ENCODE results near the gene ETHE1. TPM values are rescaled to one million over a fixed set of nuclear protein-coding genes. Genes with fewer than 3 reads are reported as not detected.

The ETHE1 gene
- total RNA-seq, 2 donors from 2014 or later: 42.0 to 45.9 TPM

DNA sequence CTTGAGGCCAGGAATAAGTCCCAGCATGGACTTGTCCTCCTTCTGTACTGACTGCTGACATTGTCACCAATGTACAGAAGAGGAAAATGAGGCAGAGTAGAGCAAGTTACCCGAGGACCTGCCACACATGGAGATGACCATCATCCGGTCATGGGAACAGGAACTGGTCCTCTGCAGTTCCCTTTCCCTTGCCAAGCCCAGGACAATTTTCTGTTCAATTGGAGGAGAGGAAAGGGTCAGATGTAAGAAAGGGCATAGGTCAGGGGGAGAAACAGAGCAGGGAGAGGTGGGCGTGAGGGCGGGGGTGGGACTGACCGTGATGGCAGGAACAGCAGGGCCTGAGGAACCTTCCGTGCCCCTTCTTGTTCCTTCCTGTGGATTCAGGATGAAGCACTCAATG is 41.0 kb downstream of the ETHE1 start:
- ATAC-seq (ENCODE audit: insufficient number of reproducible peaks, low FRiP score, low read depth): no peak
- no peaks in the 10 kb centered on the region for H3K9me3 ChIP-seq
- H3K4me3 ChIP-seq: no peak overlapping the region
- no peaks in the 10 kb centered on the region for H3K36me3 ChIP-seq
- no peaks in the 10 kb centered on the region for H3K27me3 ChIP-seq (replicated peaks; ENCODE audit: insufficient read depth)
- no peak overlapping the region for H3K27ac ChIP-seq
- TF ChIP-seq, protein P1, sequence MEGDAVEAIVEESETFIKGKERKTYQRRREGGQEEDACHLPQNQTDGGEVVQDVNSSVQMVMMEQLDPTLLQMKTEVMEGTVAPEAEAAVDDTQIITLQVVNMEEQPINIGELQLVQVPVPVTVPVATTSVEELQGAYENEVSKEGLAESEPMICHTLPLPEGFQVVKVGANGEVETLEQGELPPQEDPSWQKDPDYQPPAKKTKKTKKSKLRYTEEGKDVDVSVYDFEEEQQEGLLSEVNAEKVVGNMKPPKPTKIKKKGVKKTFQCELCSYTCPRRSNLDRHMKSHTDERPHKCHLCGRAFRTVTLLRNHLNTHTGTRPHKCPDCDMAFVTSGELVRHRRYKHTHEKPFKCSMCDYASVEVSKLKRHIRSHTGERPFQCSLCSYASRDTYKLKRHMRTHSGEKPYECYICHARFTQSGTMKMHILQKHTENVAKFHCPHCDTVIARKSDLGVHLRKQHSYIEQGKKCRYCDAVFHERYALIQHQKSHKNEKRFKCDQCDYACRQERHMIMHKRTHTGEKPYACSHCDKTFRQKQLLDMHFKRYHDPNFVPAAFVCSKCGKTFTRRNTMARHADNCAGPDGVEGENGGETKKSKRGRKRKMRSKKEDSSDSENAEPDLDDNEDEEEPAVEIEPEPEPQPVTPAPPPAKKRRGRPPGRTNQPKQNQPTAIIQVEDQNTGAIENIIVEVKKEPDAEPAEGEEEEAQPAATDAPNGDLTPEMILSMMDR (IDR thresholded peaks at IDR 0.05): no peak
- DNase-seq (ENCODE audit: low spot score): no peak
- H3K4me1 ChIP-seq (ENCODE audit: control insufficient read depth in 1 of 2, low read depth in 2 of 2): no peaks in the 10 kb centered on the region

DNA sequence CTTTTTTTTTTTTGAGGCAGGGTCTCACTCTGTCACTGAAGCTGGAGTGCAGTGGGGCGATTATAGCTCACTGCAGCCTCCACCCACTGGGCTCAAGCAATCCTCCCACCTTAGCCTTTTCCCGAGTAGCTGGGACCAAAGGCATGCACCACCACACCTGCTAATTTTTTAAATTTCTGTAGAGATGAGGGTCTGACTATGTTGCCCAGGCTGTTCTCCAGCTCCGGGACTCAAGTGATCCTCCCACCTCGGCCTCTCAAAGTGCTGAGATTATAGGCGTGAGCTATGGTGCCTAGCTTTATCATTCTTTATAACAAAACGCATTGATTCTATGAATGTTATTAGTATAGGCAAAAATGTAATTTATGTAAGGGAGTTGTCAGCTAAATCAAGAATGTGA is 43.7 kb downstream of the ETHE1 start:
- H3K27me3 ChIP-seq (replicated peaks; ENCODE audit: insufficient read depth): no peaks in the 10 kb centered on the region
- ATAC-seq (ENCODE audit: insufficient number of reproducible peaks, low FRiP score, low read depth) (no peak), DNase-seq (ENCODE audit: low spot score) (no peak)
- TF ChIP-seq, protein P1 (IDR thresholded peaks at IDR 0.05): no peak
- H3K9me3 ChIP-seq: no peaks in the 10 kb centered on the region
- no peaks in the 10 kb centered on the region for H3K36me3 ChIP-seq
- no peaks in the 10 kb centered on the region for H3K4me1 ChIP-seq (ENCODE audit: control insufficient read depth in 1 of 2, low read depth in 2 of 2)
- H3K4me3 ChIP-seq: no peak overlapping the region
- no peak overlapping the region for H3K27ac ChIP-seq

DNA sequence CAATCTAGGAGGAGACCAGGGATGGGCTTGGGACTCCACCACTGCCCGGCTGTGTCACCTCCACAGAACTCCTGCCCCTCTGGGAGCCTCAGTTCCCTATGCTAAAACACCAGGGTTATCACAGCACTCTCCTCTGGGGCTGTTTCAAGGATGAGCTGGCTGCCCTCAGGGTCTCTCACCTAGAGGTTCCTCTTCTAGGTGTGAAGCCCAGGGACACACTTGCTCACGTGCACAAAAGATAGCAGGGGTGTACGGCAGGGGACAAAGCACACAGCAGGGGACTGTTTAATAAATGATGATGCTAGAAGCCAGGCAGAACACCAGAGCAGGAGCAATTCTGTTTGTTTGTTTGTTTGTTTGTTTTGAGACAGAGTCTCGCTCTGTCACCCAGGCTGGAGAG is 44.8 kb downstream of the ETHE1 start:
- no peaks in the 10 kb centered on the region for H3K27me3 ChIP-seq (replicated peaks; ENCODE audit: insufficient read depth)
- no peak overlapping the region for H3K27ac ChIP-seq
- H3K9me3 ChIP-seq: no peaks in the 10 kb centered on the region
- no peak overlapping the region for H3K4me3 ChIP-seq
- H3K36me3 ChIP-seq: no peaks in the 10 kb centered on the region
- TF ChIP-seq, protein P1 (IDR thresholded peaks at IDR 0.05): no peak
- H3K4me1 ChIP-seq (ENCODE audit: control insufficient read depth in 1 of 2, low read depth in 2 of 2): no peaks in the 10 kb centered on the region
- ATAC-seq (ENCODE audit: insufficient number of reproducible peaks, low FRiP score, low read depth): no peak
- no peak for DNase-seq (ENCODE audit: low spot score)

- no peaks in the 10 kb centered on the region for H3K36me3 ChIP-seq
- TF ChIP-seq, protein P1 (IDR thresholded peaks at IDR 0.05): no peak
- H3K4me3 ChIP-seq: no peak overlapping the region
- H3K27me3 ChIP-seq (replicated peaks; ENCODE audit: insufficient read depth): no peaks in the 10 kb centered on the region
- no peak for ATAC-seq (ENCODE audit: insufficient number of reproducible peaks, low FRiP score, low read depth)
- no peak overlapping the region for H3K27ac ChIP-seq
- H3K4me1 ChIP-seq (ENCODE audit: control insufficient read depth in 1 of 2, low read depth in 2 of 2): no peaks in the 10 kb centered on the region
- H3K9me3 ChIP-seq: no peaks in the 10 kb centered on the region
- no peak for DNase-seq (ENCODE audit: low spot score)
These were observed 45.3 kb downstream of the ETHE1 start for GRCh38 chr19:43481701-43482100.

DNA sequence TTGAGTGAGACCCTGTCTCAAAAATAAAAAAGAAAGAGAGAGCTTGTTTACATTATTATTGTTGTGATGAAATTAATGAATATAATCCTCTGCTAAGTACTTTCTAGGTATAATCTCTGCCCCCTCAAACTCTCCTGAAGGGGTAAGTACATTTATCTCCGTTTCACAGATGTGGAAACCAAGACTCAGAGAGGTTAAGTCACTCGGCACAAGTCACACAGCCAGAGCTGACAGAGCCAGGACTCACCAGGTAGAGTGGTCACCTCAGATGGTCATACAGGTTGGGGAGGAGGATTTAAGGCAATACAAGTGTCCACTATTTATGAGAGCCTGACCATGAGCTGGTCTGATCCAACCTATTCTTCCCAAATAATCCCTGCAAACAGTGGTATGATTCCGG is 46.4 kb downstream of the ETHE1 start:
- TF ChIP-seq, protein P1 (IDR thresholded peaks at IDR 0.05): no peak
- ATAC-seq (ENCODE audit: insufficient number of reproducible peaks, low FRiP score, low read depth): no peak

More for the DNA sequence above, 46.4 kb downstream of the ETHE1 start:
- no peaks in the 10 kb centered on the region for H3K4me1 ChIP-seq (ENCODE audit: control insufficient read depth in 1 of 2, low read depth in 2 of 2)
- H3K27me3 ChIP-seq (replicated peaks; ENCODE audit: insufficient read depth): no peaks in the 10 kb centered on the region
- H3K36me3 ChIP-seq: no peaks in the 10 kb centered on the region
- H3K4me3 ChIP-seq: no peak overlapping the region
- no peak for DNase-seq (ENCODE audit: low spot score)
- no peak overlapping the region for H3K27ac ChIP-seq
- H3K9me3 ChIP-seq: no peaks in the 10 kb centered on the region
